ENCODE data around the gene TMEM179. TPM values are rescaled to one million over a fixed set of nuclear protein-coding genes. Genes with fewer than 3 reads are reported as not detected.

TMEM179 gene
- total and polyA plus RNA-seq, 10 of the 15 experiments (the other 5 are each of a cell fraction or from before 2014, with no cell fraction given), result not detected

GRCh38 chr14:104578321-104578720, 26.3 kb downstream of the TMEM179 start:
- TF ChIP-seq YY1 (IDR thresholded peaks at IDR 0.05; ENCODE audit: low read depth, low read length) (no peak), EED (IDR thresholded peaks at IDR 0.05; ENCODE audit: low read depth) (no peak), BRCA1 (IDR thresholded peaks at IDR 0.05; ENCODE audit: low read depth, low read length) (no peak), CUX1 (IDR thresholded peaks at IDR 0.05; ENCODE audit: insufficient replicate concordance, low read depth, low read length) (no peak), RAD21 (IDR thresholded peaks at IDR 0.05; ENCODE audit: insufficient read depth, low read depth, low read length) (no peak)
- Histone ChIP-seq H3K9ac (ENCODE audit: control insufficient read depth, insufficient read depth, low read length) (no peak overlapping the region), H3K9me3 (replicated peaks; ENCODE audit: control insufficient read depth, insufficient read depth, low read length) (no peaks in the 10 kb centered on the region), H3K4me2 (ENCODE audit: control insufficient read depth, insufficient read depth) (no peak overlapping the region), H3K4me1 (ENCODE audit: control insufficient read depth, insufficient read depth, low read length) (no peaks in the 10 kb centered on the region), H3K27ac (ENCODE audit: control insufficient read depth, insufficient read depth) (no peak overlapping the region), H3K4me3 (no peak overlapping the region), H3K27me3 (replicated peaks in 1 of 2; ENCODE audit: control insufficient read depth in 2 of 2, insufficient read depth in 2 of 2, low read length in 1 of 2) (peaks cover 0 to 2% of the 10 kb centered on the region in 2 experiments; a peak in 2 of 4 replicates), H3K79me2 (ENCODE audit: control insufficient read depth, insufficient read depth, low read length) (no peaks in the 10 kb centered on the region), H2AFZ (ENCODE audit: control insufficient read depth, low read depth, low read length) (no peak overlapping the region), H4K20me1 (ENCODE audit: control insufficient read depth, insufficient read depth) (no peaks in the 10 kb centered on the region), H3K36me3 (ENCODE audit: control insufficient read depth in 2 of 2, insufficient read depth in 2 of 2, low read length in 1 of 2) (no peaks in the 10 kb centered on the region)
- in situ Hi-C loops (cut with MboI) (no loop called here), intact Hi-C loops (cut with micrococcal nuclease; ENCODE audit: unreplicated experiment) (no loop called here)
- ChIA-PET RAD21 (ENCODE audit: unreplicated experiment) (no interaction called here), CTCF (no interaction called here), POLR2A (no interaction called here), SMC1A (ENCODE audit: uncharacterized antibody, unreplicated experiment) (no interaction called here)
- DNase-seq (ENCODE audit: low read depth, low spot score) (no peak), ATAC-seq (no peak), FAIRE-seq (no peak)
- BruUV-seq (replicated peaks), result no TSS peak
- 20% methylated on average over 11 of the region's 11 CpGs for WGBS (ENCODE audit: insufficient coverage, insufficient replicate concordance, low lambda C conversion rate, missing lambda C conversion rate)
